ENCODE results near the gene FGFBP2.

Gene FGFBP2

GRCh38 chr4:15971068-15971801 is 8.3 kb upstream of the FGFBP2 start:
- H3K9me3 ChIP-seq (ENCODE audit: control insufficient read depth, low read length) = no peaks in the 10 kb centered on the region
- no peaks in the 10 kb centered on the region for H3K27me3 ChIP-seq (ENCODE audit: control insufficient read depth, insufficient read depth, low read length, poor library complexity, severe bottlenecking)
- H3K36me3 ChIP-seq (ENCODE audit: control insufficient read depth, insufficient read depth, low read length) = no peaks in the 10 kb centered on the region
- 95 to 96% methylated on average over 9 of the region's 9 CpGs for WGBS, 2 experiments
- no peak overlapping the region for H3K4me3 ChIP-seq (ENCODE audit: insufficient read depth, low read depth, low read length)
- no peak overlapping the region for H3K27ac ChIP-seq (ENCODE audit: insufficient read depth, low read depth, low read length, poor library complexity, severe bottlenecking)
- no peaks in the 10 kb centered on the region for H3K4me1 ChIP-seq (ENCODE audit: control insufficient read depth, insufficient read depth, low read length)

GRCh38 chr4:15968551-15969300 is 5.8 kb upstream of the FGFBP2 start:
- WGBS, 2 experiments = 88 to 94% methylated on average over 9 to 11 of the region's 11 CpGs
- H3K4me1 ChIP-seq (ENCODE audit: control insufficient read depth, insufficient read depth, low read length) = no peaks in the 10 kb centered on the region
- H3K9me3 ChIP-seq (ENCODE audit: control insufficient read depth, low read length) = no peaks in the 10 kb centered on the region

GRCh38 chr4:15965325-15965724 is 2.4 kb upstream of the FGFBP2 start:
- WGBS, 2 experiments = 92 to 93% methylated on average over 5 of the region's 5 CpGs
- Histone ChIP-seq H3K36me3 (ENCODE audit: control insufficient read depth, insufficient read depth, low read length) (no peaks in the 10 kb centered on the region), H3K4me3 (ENCODE audit: insufficient read depth, low read depth, low read length) (no peak overlapping the region), H3K27ac (ENCODE audit: insufficient read depth, low read depth, low read length, poor library complexity, severe bottlenecking) (no peak overlapping the region), H3K9me3 (ENCODE audit: control insufficient read depth, low read length) (no peaks in the 10 kb centered on the region), H3K4me1 (ENCODE audit: control insufficient read depth, insufficient read depth, low read length) (no peaks in the 10 kb centered on the region), H3K27me3 (ENCODE audit: control insufficient read depth, insufficient read depth, low read length, poor library complexity, severe bottlenecking) (no peaks in the 10 kb centered on the region)

More at GRCh38 chr4:15968551-15969300, 5.8 kb upstream of the FGFBP2 start:
- no peaks in the 10 kb centered on the region for H3K36me3 ChIP-seq (ENCODE audit: control insufficient read depth, insufficient read depth, low read length)
- H3K27ac ChIP-seq (ENCODE audit: insufficient read depth, low read depth, low read length, poor library complexity, severe bottlenecking) = no peak overlapping the region
- H3K4me3 ChIP-seq (ENCODE audit: insufficient read depth, low read depth, low read length) = no peak overlapping the region
- H3K27me3 ChIP-seq (ENCODE audit: control insufficient read depth, insufficient read depth, low read length, poor library complexity, severe bottlenecking) = no peaks in the 10 kb centered on the region

- Histone ChIP-seq H3K27me3 (ENCODE audit: control insufficient read depth, insufficient read depth, low read length, poor library complexity, severe bottlenecking) (no peaks in the 10 kb centered on the region), H3K9me3 (ENCODE audit: control insufficient read depth, low read length) (no peaks in the 10 kb centered on the region), H3K36me3 (ENCODE audit: control insufficient read depth, insufficient read depth, low read length) (no peaks in the 10 kb centered on the region), H3K4me3 (ENCODE audit: insufficient read depth, low read depth, low read length) (no peak overlapping the region), H3K4me1 (ENCODE audit: control insufficient read depth, insufficient read depth, low read length) (no peaks in the 10 kb centered on the region), H3K27ac (ENCODE audit: insufficient read depth, low read depth, low read length, poor library complexity, severe bottlenecking) (no peak overlapping the region)
- WGBS, 2 experiments = 87 to 89% methylated on average over 5 of the region's 5 CpGs
These were observed 1.2 kb upstream of the FGFBP2 start for GRCh38 chr4:15964159-15964558.

- Histone ChIP-seq H3K36me3 (ENCODE audit: control insufficient read depth, insufficient read depth, low read length) (no peaks in the 10 kb centered on the region), H3K27ac (ENCODE audit: insufficient read depth, low read depth, low read length, poor library complexity, severe bottlenecking) (no peak overlapping the region), H3K27me3 (ENCODE audit: control insufficient read depth, insufficient read depth, low read length, poor library complexity, severe bottlenecking) (no peaks in the 10 kb centered on the region), H3K4me1 (ENCODE audit: control insufficient read depth, insufficient read depth, low read length) (no peaks in the 10 kb centered on the region), H3K4me3 (ENCODE audit: insufficient read depth, low read depth, low read length) (no peak overlapping the region), H3K9me3 (ENCODE audit: control insufficient read depth, low read length) (no peaks in the 10 kb centered on the region)
- 89 to 91% methylated on average over 4 of the region's 4 CpGs for WGBS, 2 experiments
These were observed 601 bp upstream of the FGFBP2 start for GRCh38 chr4:15963576-15963975.

- Histone ChIP-seq H3K4me3 (ENCODE audit: insufficient read depth, low read depth, low read length) (no peak overlapping the region), H3K27ac (ENCODE audit: insufficient read depth, low read depth, low read length, poor library complexity, severe bottlenecking) (no peak overlapping the region), H3K9me3 (ENCODE audit: control insufficient read depth, low read length) (no peaks in the 10 kb centered on the region), H3K36me3 (ENCODE audit: control insufficient read depth, insufficient read depth, low read length) (no peaks in the 10 kb centered on the region), H3K4me1 (ENCODE audit: control insufficient read depth, insufficient read depth, low read length) (no peaks in the 10 kb centered on the region), H3K27me3 (ENCODE audit: control insufficient read depth, insufficient read depth, low read length, poor library complexity, severe bottlenecking) (no peaks in the 10 kb centered on the region)
- WGBS, 2 experiments = 91 to 94% methylated on average over 16 of the region's 16 CpGs
These were observed 1.0 kb downstream of the FGFBP2 start for GRCh38 chr4:15961781-15962510.

GRCh38 chr4:15958562-15958961 is 4.4 kb downstream of the FGFBP2 start:
- Histone ChIP-seq H3K9me3 (ENCODE audit: control insufficient read depth, low read length) (no peaks in the 10 kb centered on the region), H3K36me3 (ENCODE audit: control insufficient read depth, insufficient read depth, low read length) (no peaks in the 10 kb centered on the region), H3K27me3 (ENCODE audit: control insufficient read depth, insufficient read depth, low read length, poor library complexity, severe bottlenecking) (no peaks in the 10 kb centered on the region), H3K4me3 (ENCODE audit: insufficient read depth, low read depth, low read length) (no peak overlapping the region), H3K4me1 (ENCODE audit: control insufficient read depth, insufficient read depth, low read length) (no peaks in the 10 kb centered on the region), H3K27ac (ENCODE audit: insufficient read depth, low read depth, low read length, poor library complexity, severe bottlenecking) (no peak overlapping the region)
- WGBS, 2 experiments = 89 to 92% methylated on average over 2 of the region's 2 CpGs

- WGBS, 2 experiments = 64 to 65% methylated on average over 9 of the region's 9 CpGs
- no peaks in the 10 kb centered on the region for H3K36me3 ChIP-seq (ENCODE audit: control insufficient read depth, insufficient read depth, low read length)
- no peaks in the 10 kb centered on the region for H3K9me3 ChIP-seq (ENCODE audit: control insufficient read depth, low read length)
- H3K4me1 ChIP-seq (ENCODE audit: control insufficient read depth, insufficient read depth, low read length) = no peaks in the 10 kb centered on the region
- H3K27ac ChIP-seq (ENCODE audit: insufficient read depth, low read depth, low read length, poor library complexity, severe bottlenecking) = no peak overlapping the region
- no peak overlapping the region for H3K4me3 ChIP-seq (ENCODE audit: insufficient read depth, low read depth, low read length)
- no peaks in the 10 kb centered on the region for H3K27me3 ChIP-seq (ENCODE audit: control insufficient read depth, insufficient read depth, low read length, poor library complexity, severe bottlenecking)
These were observed 6.7 kb downstream of the FGFBP2 start for GRCh38 chr4:15956179-15956850.

- H3K4me1 ChIP-seq (ENCODE audit: control insufficient read depth, insufficient read depth, low read length) = no peaks in the 10 kb centered on the region
- H3K27ac ChIP-seq (ENCODE audit: insufficient read depth, low read depth, low read length, poor library complexity, severe bottlenecking) = no peak overlapping the region
- no peaks in the 10 kb centered on the region for H3K36me3 ChIP-seq (ENCODE audit: control insufficient read depth, insufficient read depth, low read length)
- no peaks in the 10 kb centered on the region for H3K27me3 ChIP-seq (ENCODE audit: control insufficient read depth, insufficient read depth, low read length, poor library complexity, severe bottlenecking)
- WGBS, 2 experiments = 92 to 95% methylated on average over 3 of the region's 3 CpGs
- H3K4me3 ChIP-seq (ENCODE audit: insufficient read depth, low read depth, low read length) = no peak overlapping the region
- H3K9me3 ChIP-seq (ENCODE audit: control insufficient read depth, low read length) = no peaks in the 10 kb centered on the region
These were observed 7.3 kb downstream of the FGFBP2 start for GRCh38 chr4:15955670-15956069.
